NCI-H526 treated with DMSO at 0.1 percent for 48 hours (cell line): Measurements from ENCODE around the gene PXMP4.
"Not testable (repeated sequence)": the region's sequence is repeated elsewhere in the genome, so short reads cannot be mapped to it uniquely, and the experiment has no call there.

ENCODE experiments used
- DNase-seq: peaks from one replicate; lab custom pipeline; 2025; lab: John Stamatoyannopoulos, UW

The PXMP4 gene

GRCh38 chr20:33703498-33704137, 16.5 kb downstream of the PXMP4 start:
- DNase-seq = no peak

GRCh38 chr20:33702861-33703260, 17.2 kb downstream of the PXMP4 start:
- no peak for DNase-seq

- DNase-seq = no peak
These were observed 18.3 kb downstream of the PXMP4 start for GRCh38 chr20:33701629-33702450.

GRCh38 chr20:33700696-33701441, 19.2 kb downstream of the PXMP4 start:
- not testable (repeated sequence) for DNase-seq

GRCh38 chr20:33698966-33699365, 21.1 kb downstream of the PXMP4 start:
- DNase-seq = not testable (repeated sequence)

- DNase-seq = no peak
These were observed 23.0 kb downstream of the PXMP4 start for GRCh38 chr20:33697129-33697528.

GRCh38 chr20:33696448-33696847, 23.7 kb downstream of the PXMP4 start:
- no peak for DNase-seq

- no peak for DNase-seq
These were observed 25.5 kb downstream of the PXMP4 start for GRCh38 chr20:33694639-33695012.

GRCh38 chr20:33693741-33694638, 26.1 kb downstream of the PXMP4 start:
- no peak for DNase-seq

GRCh38 chr20:33693289-33693688, 26.8 kb downstream of the PXMP4 start:
- no peak for DNase-seq

- no peak for DNase-seq
These were observed 30.1 kb downstream of the PXMP4 start for GRCh38 chr20:33689973-33690372.

GRCh38 chr20:33689493-33689892, 30.6 kb downstream of the PXMP4 start:
- no peak for DNase-seq

GRCh38 chr20:33688938-33689424, 31.1 kb downstream of the PXMP4 start:
- no peak for DNase-seq

GRCh38 chr20:33687993-33688937, 31.8 kb downstream of the PXMP4 start:
- no peak for DNase-seq

GRCh38 chr20:33687370-33687915, 32.7 kb downstream of the PXMP4 start:
- no peak for DNase-seq

- no peak for DNase-seq
These were observed 33.1 kb downstream of the PXMP4 start for GRCh38 chr20:33686984-33687366.

- DNase-seq = peak; percentile 95
These were observed 33.8 kb downstream of the PXMP4 start, which contains the start of gene E2F1 for GRCh38 chr20:33686100-33686983. Gene E2F1 (minus strand): TSS chr20:33686385. CDS start chr20:33686264, 121 bp downstream.

- DNase-seq = peak; percentile 71
These were observed 34.6 kb downstream of the PXMP4 start for GRCh38 chr20:33685328-33686099.
